BJ (cell line): ENCODE results near the gene FSTL5. TPM values are rescaled to one million over a fixed set of nuclear protein-coding genes. Genes with fewer than 3 reads are reported as not detected.

ENCODE experiments used
- CTCF ChIA-PET: fragments of 350-600 bp; formaldehyde crosslinking; extraction: SDS; loops from one replicate; lab custom pipeline; 2021; ENCODE audit warnings: antibody characterized with exemption, inconsistent platforms; lab: Yijun Ruan, JAX
- POLR2A ChIA-PET: fragments of 300-600 bp; sonication (Branson Sonifier 250); formaldehyde crosslinking; extraction: SDS; loops from one replicate; lab custom pipeline; 2021; ENCODE audit warnings: antibody characterized with exemption; lab: Charles Lee
- DNase-seq: peaks from one replicate; pipeline ENCODE4 v3.0.0-alpha.2; 2011; ENCODE audit warnings: low read depth
- H3K27me3 ChIP-seq: 2 replicates; pipeline ENCODE4 v1.6.0; 2011; ENCODE audit warnings: low read length; ENCODE audit not compliant: control insufficient read depth, insufficient read depth
- H3K36me3 ChIP-seq: 2 replicates; pipeline ENCODE4 v1.5.1; 2011; ENCODE audit warnings: low read length; ENCODE audit not compliant: control insufficient read depth, insufficient read depth
- H3K4me3 ChIP-seq: 2 replicates; pipeline ENCODE4 v1.5.1; 2011; ENCODE audit warnings: low read depth, mild to moderate bottlenecking, control low read depth, low read length
- polyA plus RNA-seq: library from polyadenylated mRNA; depleted of rRNA; stranded (reverse); fragments of >200 nt; gene quantifications from 2 replicates; pipeline ENCODE4 v1.2.3, GENCODE V29; 2011
- TF ChIP-seq, protein P1 (sequence below): IDR thresholded peaks from 2 replicates; pipeline ENCODE4 v1.5.1; 2011; ENCODE audit warnings: low read depth, mild to moderate bottlenecking, control low read depth, inconsistent platforms, low read length, moderate library complexity; ENCODE audit not compliant: insufficient read depth

FSTL5 gene
- polyA plus RNA-seq, 1 experiment = not detected

DNA sequence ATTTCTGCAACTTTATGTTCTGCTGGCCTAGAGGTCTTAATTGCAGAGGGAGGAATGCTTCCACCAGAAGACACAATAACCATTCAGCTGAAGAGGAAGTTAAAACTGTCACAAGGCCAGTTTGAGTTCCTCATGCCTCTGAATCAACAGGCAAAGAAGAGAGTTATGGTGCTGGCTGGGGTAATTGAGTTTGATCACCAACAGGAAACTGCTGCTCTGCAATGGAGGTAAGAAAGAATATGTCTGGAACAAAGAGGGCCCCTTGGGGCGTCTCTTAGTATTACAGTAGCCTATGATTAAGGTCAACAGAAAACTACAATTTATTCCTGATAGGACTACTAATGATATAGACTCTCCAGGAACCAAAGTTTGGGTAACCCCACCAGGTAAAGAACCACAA, 744.0 kb downstream of the FSTL5 start:
- Histone ChIP-seq H3K27me3 (no peaks in the 10 kb centered on the region), H3K36me3 (no peaks in the 10 kb centered on the region), H3K4me3 (no peak overlapping the region)
- no peak for DNase-seq
- ChIA-PET POLR2A (no interaction called here), CTCF (interaction anchor here (1.3 kb wide), 1 partner anchor 73 kb away, joined by 5 read pairs; no protein-coding TSS in a partner anchor)
- TF ChIP-seq, protein P1, sequence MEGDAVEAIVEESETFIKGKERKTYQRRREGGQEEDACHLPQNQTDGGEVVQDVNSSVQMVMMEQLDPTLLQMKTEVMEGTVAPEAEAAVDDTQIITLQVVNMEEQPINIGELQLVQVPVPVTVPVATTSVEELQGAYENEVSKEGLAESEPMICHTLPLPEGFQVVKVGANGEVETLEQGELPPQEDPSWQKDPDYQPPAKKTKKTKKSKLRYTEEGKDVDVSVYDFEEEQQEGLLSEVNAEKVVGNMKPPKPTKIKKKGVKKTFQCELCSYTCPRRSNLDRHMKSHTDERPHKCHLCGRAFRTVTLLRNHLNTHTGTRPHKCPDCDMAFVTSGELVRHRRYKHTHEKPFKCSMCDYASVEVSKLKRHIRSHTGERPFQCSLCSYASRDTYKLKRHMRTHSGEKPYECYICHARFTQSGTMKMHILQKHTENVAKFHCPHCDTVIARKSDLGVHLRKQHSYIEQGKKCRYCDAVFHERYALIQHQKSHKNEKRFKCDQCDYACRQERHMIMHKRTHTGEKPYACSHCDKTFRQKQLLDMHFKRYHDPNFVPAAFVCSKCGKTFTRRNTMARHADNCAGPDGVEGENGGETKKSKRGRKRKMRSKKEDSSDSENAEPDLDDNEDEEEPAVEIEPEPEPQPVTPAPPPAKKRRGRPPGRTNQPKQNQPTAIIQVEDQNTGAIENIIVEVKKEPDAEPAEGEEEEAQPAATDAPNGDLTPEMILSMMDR = no peak

DNA sequence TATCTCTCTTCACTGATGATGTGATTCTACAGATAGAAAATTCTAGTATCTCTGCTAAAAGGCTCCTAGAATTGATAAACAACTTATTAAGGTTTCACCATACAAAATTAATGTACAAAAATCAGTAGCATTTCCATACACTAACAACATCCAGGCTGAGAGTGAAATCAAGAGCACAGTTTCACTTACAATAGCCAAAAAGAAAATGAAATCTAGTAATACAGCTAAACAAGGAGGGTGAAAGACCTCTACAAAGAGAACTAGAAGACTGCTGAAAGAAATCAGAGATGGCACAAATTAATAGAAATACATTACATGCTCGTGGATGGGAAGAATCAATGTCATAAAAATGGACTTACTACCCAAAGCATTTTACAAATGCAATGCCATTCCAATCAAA, 751.9 kb downstream of the FSTL5 start:
- POLR2A ChIA-PET = no interaction called here
- Histone ChIP-seq H3K4me3 (no peak overlapping the region), H3K36me3 (no peaks in the 10 kb centered on the region), H3K27me3 (no peaks in the 10 kb centered on the region)
- no peak for DNase-seq
- CTCF ChIA-PET = no interaction called here
- TF ChIP-seq, protein P1 = no peak

DNA sequence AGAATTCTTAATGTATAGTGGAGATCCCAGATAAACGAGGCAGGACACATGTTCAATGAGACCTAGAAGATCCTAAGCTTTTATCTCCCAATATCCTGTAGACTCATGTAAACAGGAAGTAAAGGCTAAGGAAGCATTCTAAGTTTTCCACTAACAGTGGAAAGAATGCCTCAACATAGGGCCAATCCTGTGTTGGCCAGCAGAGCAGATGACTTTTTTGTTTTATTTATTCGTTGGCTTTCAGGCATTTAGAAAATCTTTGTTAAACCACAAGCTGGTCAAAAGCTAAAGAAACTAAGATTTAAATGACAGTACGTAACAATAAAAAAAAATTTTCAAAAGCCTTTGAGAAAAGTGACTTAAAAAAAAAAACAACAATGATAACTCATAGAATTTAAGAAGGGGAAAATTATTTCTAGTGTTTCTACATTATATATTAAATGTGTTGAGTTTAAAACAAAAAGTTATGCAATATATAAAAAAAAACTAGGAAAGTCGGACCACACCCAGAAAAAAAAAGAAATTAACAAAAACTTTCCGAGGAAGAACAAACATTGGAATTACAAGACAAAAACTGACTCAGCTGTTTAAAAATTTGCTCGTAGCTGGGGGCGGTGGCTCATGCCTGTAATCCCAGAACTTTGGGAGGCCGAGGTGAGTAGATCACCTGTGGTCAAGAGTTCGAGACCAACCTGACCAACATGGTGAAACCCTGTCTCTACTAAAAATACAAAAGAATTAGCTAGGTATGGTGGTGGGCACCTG, 759.3 kb downstream of the FSTL5 start:
- H3K27me3 ChIP-seq = no peaks in the 10 kb centered on the region
- ChIA-PET POLR2A (no interaction called here), CTCF (no interaction called here)
- no peak for DNase-seq
- H3K36me3 ChIP-seq = no peaks in the 10 kb centered on the region
- H3K4me3 ChIP-seq = no peak overlapping the region
- TF ChIP-seq, protein P1 = no peak

DNA sequence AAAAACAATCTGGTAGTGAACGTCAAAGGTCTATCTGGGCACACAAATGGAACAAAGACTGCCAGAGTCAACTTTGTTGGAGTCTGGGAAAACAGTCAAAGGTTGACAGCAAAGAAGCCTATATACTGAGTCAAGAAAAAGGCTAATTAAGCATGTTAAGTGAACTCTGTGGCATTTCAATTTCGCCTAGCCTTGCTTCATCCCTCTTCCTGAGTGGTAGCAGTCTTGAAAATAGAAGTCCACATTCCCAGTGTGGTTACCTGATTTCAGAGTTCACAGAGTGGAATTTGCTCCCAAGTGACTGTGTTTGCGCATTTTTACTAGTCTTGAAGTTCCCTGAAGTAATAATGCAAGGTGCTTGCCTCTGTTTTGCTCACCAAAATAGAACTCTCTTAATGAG, 760.0 kb downstream of the FSTL5 start:
- CTCF ChIA-PET = no interaction called here
- Histone ChIP-seq H3K36me3 (no peaks in the 10 kb centered on the region), H3K27me3 (no peaks in the 10 kb centered on the region), H3K4me3 (no peak overlapping the region)
- DNase-seq = no peak
- TF ChIP-seq, protein P1 = no peak
- POLR2A ChIA-PET = no interaction called here

DNA sequence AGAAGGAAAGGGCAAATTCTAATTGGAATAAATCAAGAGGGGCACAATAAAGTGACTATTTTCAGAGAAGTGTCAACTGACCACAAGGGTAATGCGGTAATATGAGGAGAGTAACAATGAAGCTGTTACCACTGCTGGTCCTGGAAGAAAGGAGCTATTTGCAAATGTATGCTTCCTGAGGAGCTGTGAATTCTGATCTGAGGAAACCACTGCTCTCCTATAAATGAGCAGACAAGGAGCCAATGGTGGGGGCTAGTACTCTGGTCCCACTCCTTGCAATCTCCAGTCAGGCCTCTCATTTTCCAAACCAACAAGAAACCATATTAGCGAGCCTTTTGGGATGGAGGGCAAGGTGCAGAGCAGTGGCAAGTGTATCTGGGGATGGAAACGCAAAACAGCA, 770.2 kb downstream of the FSTL5 start:
- Histone ChIP-seq H3K27me3 (no peaks in the 10 kb centered on the region), H3K4me3 (no peak overlapping the region), H3K36me3 (no peaks in the 10 kb centered on the region)
- CTCF ChIA-PET = no interaction called here
- DNase-seq = no peak
- TF ChIP-seq, protein P1 = no peak
- POLR2A ChIA-PET = no interaction called here
